ENCODE measurements around the gene TADA3.

DNA sequence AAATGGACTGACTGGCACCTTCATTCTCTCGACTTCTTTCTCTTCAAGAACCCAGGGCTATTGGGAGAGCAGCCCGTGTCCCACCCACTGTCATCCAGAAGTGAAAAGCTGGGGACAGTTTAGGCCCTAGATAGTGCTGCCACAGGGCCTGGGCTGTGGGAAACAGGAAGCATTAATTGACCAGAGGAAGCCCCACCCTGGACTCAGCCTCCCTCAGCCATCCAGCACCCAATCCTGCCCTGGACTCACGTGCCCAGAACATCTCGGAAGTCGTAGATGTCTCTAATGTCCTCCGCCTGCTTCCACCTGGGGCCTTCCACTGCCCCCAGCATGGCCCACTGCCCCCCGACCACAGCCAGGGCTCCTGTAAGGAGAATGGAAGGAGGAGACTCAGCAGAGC lies 24.9 kb downstream of the TADA3 start:
- TF ChIP-seq, protein P1, sequence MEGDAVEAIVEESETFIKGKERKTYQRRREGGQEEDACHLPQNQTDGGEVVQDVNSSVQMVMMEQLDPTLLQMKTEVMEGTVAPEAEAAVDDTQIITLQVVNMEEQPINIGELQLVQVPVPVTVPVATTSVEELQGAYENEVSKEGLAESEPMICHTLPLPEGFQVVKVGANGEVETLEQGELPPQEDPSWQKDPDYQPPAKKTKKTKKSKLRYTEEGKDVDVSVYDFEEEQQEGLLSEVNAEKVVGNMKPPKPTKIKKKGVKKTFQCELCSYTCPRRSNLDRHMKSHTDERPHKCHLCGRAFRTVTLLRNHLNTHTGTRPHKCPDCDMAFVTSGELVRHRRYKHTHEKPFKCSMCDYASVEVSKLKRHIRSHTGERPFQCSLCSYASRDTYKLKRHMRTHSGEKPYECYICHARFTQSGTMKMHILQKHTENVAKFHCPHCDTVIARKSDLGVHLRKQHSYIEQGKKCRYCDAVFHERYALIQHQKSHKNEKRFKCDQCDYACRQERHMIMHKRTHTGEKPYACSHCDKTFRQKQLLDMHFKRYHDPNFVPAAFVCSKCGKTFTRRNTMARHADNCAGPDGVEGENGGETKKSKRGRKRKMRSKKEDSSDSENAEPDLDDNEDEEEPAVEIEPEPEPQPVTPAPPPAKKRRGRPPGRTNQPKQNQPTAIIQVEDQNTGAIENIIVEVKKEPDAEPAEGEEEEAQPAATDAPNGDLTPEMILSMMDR (IDR thresholded peaks at IDR 0.05) = no peak
- no peak for TF ChIP-seq POLR2A (IDR thresholded peaks at IDR 0.05)

All from right lobe of liver (tissue), 4 donors.